AG20443 (cell line): ENCODE data around the gene KRT4.
A peak's percentile ranks its signal among the peaks of the same experiment; 100 is the strongest.
"Not testable (repeated sequence)": the region's sequence is repeated elsewhere in the genome, so short reads cannot be mapped to it uniquely, and the experiment has no call there.

Experiments used
- DNase-seq: peaks from one replicate; pipeline ENCODE4 v3.0.0; 2012; ENCODE audit warnings: low spot score, mixed read lengths

KRT4 gene

GRCh38 chr12:52807544-52808470 lies 6.1 kb downstream of the KRT4 start:
- no peak for DNase-seq

GRCh38 chr12:52806821-52807543 lies 6.9 kb downstream of the KRT4 start:
- DNase-seq: no peak

- DNase-seq: no peak
These were observed 7.6 kb downstream of the KRT4 start for GRCh38 chr12:52806169-52806811.

- no peak for DNase-seq
These were observed 8.2 kb downstream of the KRT4 start for GRCh38 chr12:52805739-52806138.

DNA sequence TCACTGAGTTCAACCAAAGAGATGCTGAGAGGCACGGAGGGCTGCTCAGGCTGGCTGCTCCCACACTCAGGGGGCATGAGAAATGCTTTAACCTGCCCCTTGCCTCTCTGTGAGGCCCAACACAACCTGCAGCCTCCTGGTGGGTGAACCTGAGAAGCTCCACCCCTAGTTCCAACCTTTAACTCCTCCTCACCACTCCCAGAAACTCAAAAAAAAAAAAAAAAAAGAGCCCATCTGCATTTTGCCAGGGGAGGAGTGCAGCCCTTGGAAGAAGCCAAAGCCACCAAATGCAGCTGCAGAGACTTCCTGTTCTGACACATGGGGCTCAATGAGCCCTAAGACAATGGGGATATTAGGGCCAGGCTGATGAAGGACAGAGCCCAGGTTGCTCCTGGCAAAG lies 8.9 kb downstream of the KRT4 start:
- no peak for DNase-seq

DNA sequence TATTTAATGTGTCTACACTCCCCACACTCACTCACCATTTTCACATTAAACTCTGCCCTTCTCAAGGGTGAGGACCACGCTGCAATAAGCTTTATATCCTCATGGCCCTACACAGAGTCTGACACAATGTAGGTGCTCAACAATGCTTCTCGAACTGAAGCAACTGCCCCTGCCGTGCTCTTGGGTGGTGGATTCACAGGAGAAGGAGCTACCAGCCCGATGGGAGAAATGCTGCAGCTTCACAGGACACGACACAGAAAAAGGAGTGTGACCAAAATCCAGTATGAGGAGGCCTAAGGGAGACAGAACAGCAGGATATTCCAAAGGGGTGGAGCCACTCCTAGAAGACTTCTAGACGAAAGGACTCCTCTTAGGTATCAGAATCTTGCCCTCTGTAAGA lies 11.5 kb downstream of the KRT4 start:
- DNase-seq: no peak

- no peak for DNase-seq
These were observed 12.1 kb downstream of the KRT4 start for GRCh38 chr12:52801773-52802172.

DNA sequence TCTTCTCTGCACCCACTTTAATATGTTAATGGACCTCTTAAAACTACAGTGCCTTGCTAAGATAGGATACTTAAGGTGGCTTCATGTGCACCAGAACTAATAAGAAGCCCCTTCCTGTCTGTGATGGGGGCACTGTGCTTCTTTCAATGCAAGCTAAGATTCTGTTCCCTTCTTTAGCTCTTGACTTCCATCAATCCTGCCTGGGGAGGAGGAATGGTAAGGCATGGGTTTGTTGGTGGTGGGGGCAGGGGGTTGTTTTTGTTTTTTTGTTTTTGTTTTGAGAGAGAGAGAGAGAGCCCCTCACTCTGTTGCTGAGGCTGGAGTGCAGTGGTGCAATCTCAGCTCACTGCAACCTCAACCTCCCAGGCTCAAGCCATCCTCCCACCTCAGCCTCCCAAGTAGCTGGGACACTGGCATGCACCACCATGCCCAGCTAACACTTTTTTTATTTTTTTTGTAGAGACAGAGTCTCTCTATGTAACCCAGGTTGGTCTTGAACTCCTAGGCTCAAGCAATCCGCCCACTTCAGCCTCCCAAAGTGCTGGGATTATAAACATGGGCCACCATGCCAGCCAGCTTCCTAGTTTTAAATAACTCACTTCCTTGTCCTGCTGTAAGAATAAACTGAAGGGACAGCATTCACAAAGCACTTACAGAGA lies 13.5 kb downstream of the KRT4 start:
- DNase-seq: no peak

- DNase-seq: no peak
These were observed 14.3 kb downstream of the KRT4 start for GRCh38 chr12:52799505-52800211.

GRCh38 chr12:52798671-52799504 lies 15.0 kb downstream of the KRT4 start:
- no peak for DNase-seq

DNA sequence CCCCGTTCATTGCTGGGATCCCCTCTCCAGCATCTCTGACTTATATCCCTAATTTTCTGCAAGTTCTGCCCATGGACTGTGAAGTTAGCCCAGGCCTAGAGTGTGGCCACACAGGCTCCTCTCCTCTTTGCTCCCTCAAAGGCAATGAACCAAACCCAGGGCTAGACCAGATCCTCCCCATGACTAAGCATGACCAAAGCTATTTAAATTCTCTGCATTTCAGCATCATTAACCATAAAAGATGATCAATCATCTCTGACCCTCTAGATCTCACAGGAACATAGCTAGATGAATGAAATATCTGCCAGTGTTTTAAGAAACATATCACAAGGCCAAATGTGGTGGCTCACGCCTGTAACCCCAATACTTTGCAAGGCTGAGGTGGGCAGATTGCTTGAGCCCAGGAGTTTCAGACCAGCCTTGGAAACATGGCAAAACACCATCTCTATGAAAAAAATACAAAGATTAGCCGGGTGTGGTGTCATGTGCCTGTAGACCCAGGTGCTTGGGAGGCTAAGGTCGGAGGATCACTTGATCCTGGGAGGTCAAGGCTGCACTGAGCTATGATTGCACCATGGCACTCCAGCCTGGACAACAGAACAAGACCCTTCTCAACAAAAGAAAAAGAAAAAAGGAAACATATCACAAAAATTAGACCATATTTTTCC lies 15.8 kb downstream of the KRT4 start:
- peak; percentile 83 for DNase-seq

- no peak for DNase-seq
These were observed 16.4 kb downstream of the KRT4 start for GRCh38 chr12:52797529-52797894.

DNA sequence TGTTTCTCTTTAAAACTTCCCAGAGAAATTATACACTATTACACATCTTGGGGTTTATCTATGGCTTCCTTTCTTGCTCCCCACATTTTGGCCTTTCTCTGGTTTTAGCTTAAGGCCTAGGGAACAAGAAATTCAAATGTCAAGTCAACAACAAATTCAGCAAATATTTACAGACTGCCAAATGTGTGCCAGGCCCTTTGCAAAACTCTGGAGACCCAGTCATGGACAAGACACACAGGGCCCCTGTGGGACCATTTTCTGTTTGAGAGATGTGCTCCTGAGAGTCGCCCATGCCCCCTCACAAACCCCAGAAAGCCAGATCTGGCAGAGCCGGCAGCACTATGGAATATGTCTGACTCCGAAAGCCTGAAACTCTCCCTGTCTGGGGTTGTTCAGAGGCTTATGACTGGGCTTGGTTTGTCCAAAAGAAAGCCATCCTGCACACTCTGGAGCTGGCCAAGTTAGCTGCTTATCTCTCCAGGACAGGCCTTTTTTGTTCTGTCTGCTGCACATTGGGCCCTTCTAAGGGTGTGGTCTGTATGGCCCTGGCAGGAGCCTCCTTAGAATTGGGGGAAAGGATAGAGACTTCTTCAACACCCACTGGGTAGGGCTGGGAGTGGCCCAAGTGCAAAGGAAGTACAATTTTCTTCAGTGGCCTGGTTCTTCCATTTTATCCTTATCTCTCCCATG lies 16.9 kb downstream of the KRT4 start:
- no peak for DNase-seq

GRCh38 chr12:52796429-52796794 lies 17.5 kb downstream of the KRT4 start:
- DNase-seq: no peak

DNA sequence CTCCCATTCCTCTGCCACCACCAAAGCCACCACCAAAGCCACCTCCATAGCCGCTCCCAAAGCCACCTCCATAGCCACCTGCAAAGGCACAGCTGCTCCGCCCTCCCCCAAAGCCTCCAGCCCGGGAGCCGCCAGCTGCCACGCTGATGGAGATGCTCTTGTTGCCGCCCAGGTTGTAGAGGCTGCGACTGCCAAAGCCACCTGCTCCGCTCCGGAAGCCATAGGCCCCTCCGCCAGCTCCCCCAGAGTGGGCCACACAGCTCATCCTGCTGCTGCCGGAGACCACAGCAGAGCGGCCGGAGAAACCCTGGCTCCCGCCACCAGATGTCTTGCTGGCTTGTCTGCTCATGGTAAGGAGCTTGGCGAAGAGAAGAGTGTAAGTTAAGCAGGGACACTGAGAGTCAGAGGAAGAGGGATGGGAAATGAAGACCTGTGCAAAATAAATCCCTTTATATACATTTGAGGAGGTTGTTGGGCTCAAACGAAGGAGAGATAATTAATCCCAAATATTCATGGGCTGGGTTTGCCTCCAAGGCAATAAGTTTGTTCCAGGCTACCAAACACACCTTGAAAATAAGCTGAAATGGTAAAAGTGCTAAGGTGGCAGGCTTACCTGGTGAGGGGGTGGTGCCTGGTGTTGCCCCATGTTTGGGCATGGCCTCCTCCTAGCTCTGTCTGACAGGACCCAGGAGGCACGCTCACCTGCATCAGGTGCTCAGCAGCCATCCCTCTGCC lies 18.1 kb downstream of the KRT4 start, which contains the start of gene KRT3:
TSS of gene KRT3 (minus strand) at position 424 of the 735 bp plus-strand sequence. CDS start at position 349, 75 bp downstream.
- DNase-seq: no peak

DNA sequence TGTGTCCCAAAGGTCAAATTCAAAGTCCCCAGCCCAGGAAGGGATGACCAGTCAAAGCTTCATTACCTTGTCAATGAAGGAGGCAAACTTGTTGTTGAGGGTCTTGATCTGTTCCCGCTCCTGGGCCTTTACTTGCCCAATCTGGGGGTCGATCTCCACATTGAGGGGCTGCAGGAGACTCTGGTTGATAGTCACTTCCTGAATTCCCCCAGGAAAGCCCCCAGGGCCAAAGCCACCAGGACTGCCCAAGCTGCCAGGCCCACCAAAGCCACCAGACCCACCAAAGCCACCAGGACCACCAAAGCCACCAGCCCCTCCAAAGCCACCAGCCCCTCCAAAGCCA lies 18.6 kb downstream of the KRT4 start:
- DNase-seq: not testable (repeated sequence)

- peak; percentile 33 for DNase-seq
These were observed 19.2 kb downstream of the KRT4 start for GRCh38 chr12:52794479-52795331.
